B cell (primary cell): ENCODE results near the gene NUP35. TPM values are rescaled to one million over a fixed set of nuclear protein-coding genes. Genes with fewer than 3 reads are reported as not detected.

ENCODE experiments used
- ATAC-seq: fragments of 200-7000 bp; cut with Tn5 transposase; one replicate; pipeline ENCODE4 v1.10.0; 2021; ENCODE audit warnings: low read depth, mild to moderate bottlenecking, moderate number of reproducible peaks, moderate library complexity
- CTCF ChIA-PET: fragments of 350-600 bp; sonication (Branson Sonifier 250); formaldehyde crosslinking; loops from one replicate; lab custom pipeline; 2021; ENCODE audit warnings: antibody characterized with exemption, inconsistent platforms; lab: Charles Lee
- POLR2A ChIA-PET: fragments of 350-600 bp; sonication (Branson Sonifier 250); formaldehyde crosslinking; loops from one replicate; lab custom pipeline; 2021; ENCODE audit warnings: antibody characterized with exemption; lab: Charles Lee
- DNase-seq: peaks from one replicate; pipeline ENCODE4 v3.0.0; 2013
- H2AFZ ChIP-seq: 2 replicates; pipeline ENCODE4 v1.6.1; 2012; ENCODE audit warnings: mild to moderate bottlenecking, low read depth, low read length; ENCODE audit not compliant: insufficient read depth, poor library complexity, severe bottlenecking
- H3K27ac ChIP-seq, 2 donors: 1 replicate in 1 of 2; 2 replicates in 1 of 2; pipeline ENCODE4 v1.5.1; 2012 to 2013; ENCODE audit warnings: low read length in 2 of 2, mild to moderate bottlenecking in 2 of 2, moderate library complexity in 1 of 2
- H3K27me3 ChIP-seq, 4 experiments: fragments of 200-600 bp in 1 of 4; sonication (generic) in 1 of 4; replicated peaks in 1 of 4; 1 replicate in 2 of 4; 2 replicates in 2 of 4; pipeline versions ENCODE4 v1.6.1 to v1.7.0; 2013 to 2016; ENCODE audit warnings: low read length in 3 of 4, mild to moderate bottlenecking in 2 of 4, mixed read lengths in 1 of 4, moderate library complexity in 1 of 4; ENCODE audit not compliant: insufficient read depth in 4 of 4, control insufficient read depth in 3 of 4; ENCODE audit errors: control extremely low read depth in 1 of 4
- H3K36me3 ChIP-seq, 2 experiments: replicated peaks in 1 of 2; 1 replicate in 1 of 2; 2 replicates in 1 of 2; pipeline versions ENCODE4 v1.6.1 to v1.7.1; 2013; ENCODE audit warnings: low read length in 1 of 2; ENCODE audit not compliant: insufficient read depth in 2 of 2, control insufficient read depth in 1 of 2; ENCODE audit errors: control extremely low read depth in 1 of 2, extremely low read depth in 1 of 2
- H3K4me1 ChIP-seq, 2 donors: fragments of 200-600 bp in 1 of 2; sonication (generic) in 1 of 2; 1 replicate in 1 of 2; 2 replicates in 1 of 2; pipeline versions ENCODE4 v1.5.1 to v1.6.1; 2013 to 2017; ENCODE audit warnings: low read length in 2 of 2; ENCODE audit not compliant: control insufficient read depth in 2 of 2, insufficient read depth in 2 of 2
- H3K4me2 ChIP-seq: replicated peaks from 2 replicates; pipeline ENCODE3; 2012; ENCODE audit warnings: mild to moderate bottlenecking, low read depth, low read length; ENCODE audit not compliant: poor library complexity, severe bottlenecking
- H3K4me3 ChIP-seq, 5 experiments: fragments of 200-600 bp in 1 of 5; sonication (generic) in 1 of 5; 1 replicate in 3 of 5; 2 replicates in 2 of 5; pipeline versions ENCODE4 v1.5.1 to v1.7.0; 2011 to 2016; ENCODE audit warnings: low read length in 4 of 5, mild to moderate bottlenecking in 4 of 5, low read depth in 2 of 5, control low read depth in 1 of 5, moderate library complexity in 1 of 5; ENCODE audit not compliant: insufficient read depth in 1 of 5; ENCODE audit errors: control extremely low read depth in 1 of 5, extremely low read depth in 1 of 5
- H3K79me2 ChIP-seq: fragments of 200-600 bp; sonication (generic); one replicate; pipeline ENCODE4 v1.6.0; 2016; ENCODE audit warnings: low read length; ENCODE audit not compliant: control insufficient read depth, insufficient read depth
- H3K9ac ChIP-seq: fragments of 200-600 bp; sonication (generic); 2 replicates; pipeline ENCODE4 v1.6.1; 2017; ENCODE audit warnings: mild to moderate bottlenecking, low read length, moderate library complexity
- H3K9me3 ChIP-seq, 3 donors: one replicate each; pipeline versions ENCODE4 v1.6.1 to v1.7.1; 2013; ENCODE audit warnings: low read length in 2 of 3; ENCODE audit not compliant: control insufficient read depth in 2 of 3, insufficient read depth in 1 of 3; ENCODE audit errors: control extremely low read depth in 1 of 3
- H4K20me1 ChIP-seq: 2 replicates; pipeline ENCODE4 v1.6.0; 2012; ENCODE audit warnings: mild to moderate bottlenecking, low read length; ENCODE audit not compliant: insufficient read depth, control insufficient read depth, poor library complexity, severe bottlenecking
- H3K27ac Mint-ChIP-seq: one replicate; pipeline ENCODE4 v1.8.0; 2021; ENCODE audit warnings: mixed read lengths
- H3K27me3 Mint-ChIP-seq: one replicate; pipeline ENCODE4 v1.8.0; 2021; ENCODE audit warnings: mixed read lengths
- H3K4me1 Mint-ChIP-seq: one replicate; pipeline ENCODE4 v1.8.0; 2021; ENCODE audit warnings: mixed read lengths
- H3K4me3 Mint-ChIP-seq: one replicate; pipeline ENCODE4 v1.8.0; 2021; ENCODE audit warnings: mixed read lengths
- H3K9me3 Mint-ChIP-seq: one replicate; pipeline ENCODE4 v1.8.0; 2022; ENCODE audit warnings: mixed read lengths; ENCODE audit not compliant: insufficient read depth
- EZH2 ChIP-seq: IDR thresholded peaks from 2 replicates; pipeline ENCODE4 v1.6.1; 2012; ENCODE audit warnings: borderline replicate concordance, low read depth, mild to moderate bottlenecking, moderate library complexity, low read length; ENCODE audit not compliant: insufficient read depth, poor library complexity, severe bottlenecking
- WGBS: methylation state at CpG from one replicate; pipeline ENCODE4 v1.1.5; 2013; ENCODE audit warnings: missing lambda C conversion rate; ENCODE audit not compliant: insufficient coverage; 5-methylcytosine and 5-hydroxymethylcytosine counted together
- intact Hi-C: fragments of 100-400 bp; cut with micrococcal nuclease; formaldehyde crosslinking; loops from one replicate; pipeline ENCODE4 v1.10.0; 2022
- polyA plus RNA-seq: library from polyadenylated mRNA; depleted of rRNA; stranded (reverse); fragments of >200 nt; gene quantifications from 2 replicates; pipeline ENCODE4 v1.2.3, GENCODE V29; 2012
- total RNA-seq, 2 donors: library from RNA; stranded (reverse); fragments of 120-200 nt in 1 of 2; gene quantifications; 1 replicate in 1 of 2; 2 replicates in 1 of 2; pipeline versions ENCODE4 v1.2.3 to v1.2.4, GENCODE V29; 2013 to 2022
- TF ChIP-seq, protein P1 (sequence below): fragments of 200-600 bp; IDR thresholded peaks from one replicate; pipeline ENCODE4 v1.8.0; 2022; ENCODE audit warnings: antibody characterized with exemption, mild to moderate bottlenecking

Gene NUP35
- total and polyA plus RNA-seq, 2 donors (not counting 1 experiment from before 2014, with no cell fraction given): 8.3 to 26.0 TPM

DNA sequence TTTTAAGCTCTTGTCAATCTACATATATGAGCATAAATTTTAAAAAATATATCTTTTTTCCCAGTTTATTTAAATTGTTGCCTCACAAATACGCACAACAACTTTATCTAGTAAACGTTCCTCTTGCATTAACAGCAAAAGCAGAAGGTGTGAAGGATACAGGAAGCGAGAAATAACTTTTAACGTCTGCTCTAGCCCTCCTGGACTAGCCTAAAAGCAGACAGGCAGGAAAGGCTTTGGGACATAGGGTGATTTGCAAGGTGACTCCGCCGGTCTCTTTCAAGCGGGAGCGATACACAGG is 46.1 kb upstream of the NUP35 start:
- Histone ChIP-seq H3K4me3 (peak overlapping the region; percentile 60 to 98 (median 89)), H3K9ac (peak overlapping the region; percentile 91), H3K9me3 (no peaks in the 10 kb centered on the region), H4K20me1 (no peaks in the 10 kb centered on the region), H3K79me2 (peaks cover 3% of the 10 kb centered on the region), H2AFZ (peak overlapping the region; percentile 86), H3K27ac (peak overlapping the region in 1 of 2 donors; percentile 41), H3K4me1 (peaks cover 3 to 6% of the 10 kb centered on the region in 2 donors), H3K4me2 (peak overlapping the region; percentile 82), H3K36me3 (no peaks in the 10 kb centered on the region), H3K27me3 (peaks cover 0 to 9% (median 2%) of the 10 kb centered on the region in 4 experiments)
- peaks cover 11% of the 10 kb centered on the region for H3K4me1 Mint-ChIP-seq
- DNase-seq (no peak), ATAC-seq (peak; percentile 48)
- H3K27ac Mint-ChIP-seq: peak overlapping the region; percentile 83
- no peaks in the 10 kb centered on the region for H3K9me3 Mint-ChIP-seq
- intact Hi-C loops: loop anchor here (1.0 to 2.0 kb wide), 3 partner anchors 41 to 361 kb away; partner anchors contain the start of genes DNAJC10 and NUP35
- ChIA-PET CTCF (interaction anchor here (0.8 kb wide), 1 partner anchor 10 kb away, joined by 4 read pairs; no protein-coding TSS in a partner anchor), POLR2A (no interaction called here)
- no peak for TF ChIP-seq EZH2
- TF ChIP-seq, protein P1, sequence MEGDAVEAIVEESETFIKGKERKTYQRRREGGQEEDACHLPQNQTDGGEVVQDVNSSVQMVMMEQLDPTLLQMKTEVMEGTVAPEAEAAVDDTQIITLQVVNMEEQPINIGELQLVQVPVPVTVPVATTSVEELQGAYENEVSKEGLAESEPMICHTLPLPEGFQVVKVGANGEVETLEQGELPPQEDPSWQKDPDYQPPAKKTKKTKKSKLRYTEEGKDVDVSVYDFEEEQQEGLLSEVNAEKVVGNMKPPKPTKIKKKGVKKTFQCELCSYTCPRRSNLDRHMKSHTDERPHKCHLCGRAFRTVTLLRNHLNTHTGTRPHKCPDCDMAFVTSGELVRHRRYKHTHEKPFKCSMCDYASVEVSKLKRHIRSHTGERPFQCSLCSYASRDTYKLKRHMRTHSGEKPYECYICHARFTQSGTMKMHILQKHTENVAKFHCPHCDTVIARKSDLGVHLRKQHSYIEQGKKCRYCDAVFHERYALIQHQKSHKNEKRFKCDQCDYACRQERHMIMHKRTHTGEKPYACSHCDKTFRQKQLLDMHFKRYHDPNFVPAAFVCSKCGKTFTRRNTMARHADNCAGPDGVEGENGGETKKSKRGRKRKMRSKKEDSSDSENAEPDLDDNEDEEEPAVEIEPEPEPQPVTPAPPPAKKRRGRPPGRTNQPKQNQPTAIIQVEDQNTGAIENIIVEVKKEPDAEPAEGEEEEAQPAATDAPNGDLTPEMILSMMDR: no peak
- WGBS: 7% methylated on average over 4 of the region's 8 CpGs
- H3K27me3 Mint-ChIP-seq: peaks cover 3% of the 10 kb centered on the region
- peak overlapping the region; percentile 99 for H3K4me3 Mint-ChIP-seq

DNA sequence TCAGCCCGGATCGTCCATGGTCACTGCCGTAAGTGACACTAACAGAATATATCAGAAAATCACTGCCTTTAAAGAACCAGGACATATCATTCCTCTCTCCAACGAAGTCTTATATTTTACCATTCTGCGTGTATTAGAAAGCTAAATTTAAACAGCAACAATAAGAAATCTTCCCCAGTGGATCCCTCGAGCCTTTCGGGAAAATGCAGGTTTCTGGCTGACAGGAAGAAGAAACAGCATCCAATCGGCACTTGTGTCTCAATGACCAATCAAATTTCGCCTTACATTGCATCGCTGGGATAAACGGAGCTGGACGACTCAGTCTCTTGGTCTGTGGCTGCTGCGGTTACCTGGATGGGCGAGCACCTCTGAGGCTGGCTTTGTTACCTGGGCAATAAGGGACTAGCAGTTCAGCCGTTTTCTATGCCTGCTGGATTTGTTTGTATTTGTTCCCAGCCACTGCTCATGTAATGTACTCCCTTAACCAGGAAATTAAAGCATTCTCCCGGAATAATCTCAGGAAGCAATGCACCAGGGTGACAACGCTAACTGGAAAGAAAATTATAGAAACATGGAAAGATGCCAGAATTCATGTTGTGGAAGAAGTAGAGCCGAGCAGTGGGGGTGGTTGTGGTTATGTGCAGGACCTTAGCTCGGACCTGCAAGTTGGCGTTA is 45.6 kb upstream of the NUP35 start, which contains the start of gene DUSP19:
TSS of gene DUSP19 (plus strand) at position 284 of the 675 bp plus-strand sequence. CDS start at position 471, 187 bp downstream.
- Histone ChIP-seq H3K4me3 (peak within 1 kb of the TSS; percentile 60 to 98 (median 89)), H3K9ac (peak within 1 kb of the TSS; percentile 91), H3K4me2 (peak within 1 kb of the TSS; percentile 82), H3K79me2 (peaks cover 3% of the 10 kb centered on the region), H3K27me3 (peaks cover 0 to 9% (median 3%) of the 10 kb centered on the region in 4 experiments), H3K27ac (peak within 1 kb of the TSS in 1 of 2 donors; percentile 41), H4K20me1 (no peaks in the 10 kb centered on the region), H3K36me3 (no peaks in the 10 kb centered on the region), H2AFZ (peak within 1 kb of the TSS; percentile 86), H3K4me1 (peaks cover 3 to 6% of the 10 kb centered on the region in 2 donors), H3K9me3 (no peaks in the 10 kb centered on the region)
- POLR2A ChIA-PET: no interaction called here
- peak within 1 kb of the TSS; percentile 99 for H3K4me3 Mint-ChIP-seq
- 4% methylated on average over 18 of the region's 20 CpGs for WGBS
- peak; percentile 87 for DNase-seq
- intact Hi-C loops: loop anchor here (1.0 to 2.0 kb wide), 3 partner anchors 42 to 362 kb away; partner anchors contain the start of genes DNAJC10 and NUP35
- ATAC-seq: peak; percentile 86
- no peaks in the 10 kb centered on the region for H3K27me3 Mint-ChIP-seq
- TF ChIP-seq, protein P1: no peak
- TF ChIP-seq EZH2: no peak
- peak within 1 kb of the TSS; percentile 83 for H3K27ac Mint-ChIP-seq
- no peaks in the 10 kb centered on the region for H3K9me3 Mint-ChIP-seq
- peaks cover 11% of the 10 kb centered on the region for H3K4me1 Mint-ChIP-seq
- CTCF ChIA-PET: interaction anchor here (0.7 to 1.5 kb wide), 4 partner anchors 10 to 412 kb away, joined by 3 to 5 read pairs (median 4); partner anchors contain the start of gene NUP35
